ENCODE results near the gene SUMF1.

The SUMF1 gene

DNA sequence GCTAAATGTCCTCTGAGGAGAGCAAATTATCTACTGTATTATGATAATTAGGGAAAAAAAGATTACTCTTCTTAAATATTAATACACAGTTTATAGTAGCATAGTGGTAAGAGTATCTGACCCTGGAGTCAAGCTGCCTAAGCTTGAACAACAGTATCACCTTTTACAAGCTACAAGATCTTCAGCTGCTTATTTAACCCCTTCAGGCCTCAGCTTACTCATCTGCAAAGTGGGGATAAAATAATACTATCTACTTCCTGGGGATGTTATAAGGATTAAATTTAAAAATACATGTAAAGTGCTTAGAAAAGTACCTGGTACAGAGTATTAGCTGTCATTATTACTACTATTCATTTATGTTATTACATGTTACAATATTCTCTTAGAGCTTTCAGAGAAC is 42.0 kb downstream of the SUMF1 start:
- TF ChIP-seq SIN3A (IDR thresholded peaks at IDR 0.05; ENCODE audit: borderline replicate concordance, insufficient read depth, low read length): no peak
- TF ChIP-seq POLR2AphosphoS5 (IDR thresholded peaks at IDR 0.05; ENCODE audit: low read depth, low read length): no peak
- no peak for TF ChIP-seq FOXP2 (optimal IDR thresholded peaks at IDR 0.05; ENCODE audit: borderline replicate concordance, extremely low read depth, extremely low read length, insufficient read depth)
- TF ChIP-seq REST (IDR thresholded peaks at IDR 0.05; ENCODE audit: insufficient read depth in 1 of 2, low read depth in 2 of 2, low read length in 2 of 2): no peak
- no peak for TF ChIP-seq TAF1 (IDR thresholded peaks at IDR 0.05; ENCODE audit: borderline replicate concordance, insufficient read depth, low read length)

- no peak for TF ChIP-seq REST (IDR thresholded peaks at IDR 0.05; ENCODE audit: insufficient read depth in 1 of 2, low read depth in 2 of 2, low read length in 2 of 2)
- TF ChIP-seq FOXP2 (optimal IDR thresholded peaks at IDR 0.05; ENCODE audit: borderline replicate concordance, extremely low read depth, extremely low read length, insufficient read depth): no peak
- TF ChIP-seq SIN3A (IDR thresholded peaks at IDR 0.05; ENCODE audit: borderline replicate concordance, insufficient read depth, low read length): no peak
- TF ChIP-seq POLR2AphosphoS5 (IDR thresholded peaks at IDR 0.05; ENCODE audit: low read depth, low read length): no peak
- TF ChIP-seq TAF1 (IDR thresholded peaks at IDR 0.05; ENCODE audit: borderline replicate concordance, insufficient read depth, low read length): no peak
Measured at GRCh38 chr3:4421121-4421520, 45.9 kb downstream of the SUMF1 start.

DNA sequence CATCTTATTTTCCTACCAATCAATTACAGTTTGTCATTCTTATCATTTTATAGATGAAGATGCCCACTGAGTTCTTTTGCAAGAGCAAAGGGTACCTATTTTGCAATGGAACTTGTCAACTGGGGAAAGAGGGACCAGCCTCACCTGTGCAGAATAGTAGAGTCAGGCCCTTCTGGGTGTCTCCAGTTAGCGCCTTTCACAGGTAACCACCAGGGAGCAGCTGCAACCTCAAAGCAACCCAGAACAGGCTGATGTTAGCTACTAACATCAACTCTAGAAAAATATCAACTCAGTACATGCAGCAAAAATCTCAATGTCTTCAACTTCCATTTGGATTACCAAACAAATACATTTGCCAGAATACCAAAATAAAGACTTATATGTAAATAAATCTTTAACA is 47.1 kb downstream of the SUMF1 start:
- TF ChIP-seq SIN3A (IDR thresholded peaks at IDR 0.05; ENCODE audit: borderline replicate concordance, insufficient read depth, low read length) (no peak), REST (IDR thresholded peaks at IDR 0.05; ENCODE audit: insufficient read depth in 1 of 2, low read depth in 2 of 2, low read length in 2 of 2) (no peak), TAF1 (IDR thresholded peaks at IDR 0.05; ENCODE audit: borderline replicate concordance, insufficient read depth, low read length) (no peak), POLR2AphosphoS5 (IDR thresholded peaks at IDR 0.05; ENCODE audit: low read depth, low read length) (no peak), FOXP2 (optimal IDR thresholded peaks at IDR 0.05; ENCODE audit: borderline replicate concordance, extremely low read depth, extremely low read length, insufficient read depth) (no peak)

DNA sequence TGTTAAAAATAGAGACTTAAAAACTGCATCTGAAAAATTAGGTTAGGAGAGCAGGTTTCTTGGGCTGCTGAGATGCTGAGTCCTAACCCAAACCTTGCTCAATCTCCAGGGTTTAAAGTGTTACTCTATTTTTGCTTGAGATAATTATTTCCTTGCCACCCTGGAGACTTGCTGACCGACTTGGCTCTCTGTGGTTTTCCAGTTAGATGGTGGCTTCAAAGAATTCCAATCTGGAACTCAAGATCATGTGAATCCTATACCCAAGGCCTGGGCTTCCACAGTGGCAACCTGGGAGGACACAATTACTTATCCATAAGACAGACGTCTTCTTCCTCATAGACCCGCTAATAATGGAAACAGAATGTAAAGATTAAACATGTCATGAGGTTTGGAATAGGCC is 47.7 kb downstream of the SUMF1 start:
- TF ChIP-seq SIN3A (IDR thresholded peaks at IDR 0.05; ENCODE audit: borderline replicate concordance, insufficient read depth, low read length) (no peak), REST (IDR thresholded peaks at IDR 0.05; ENCODE audit: insufficient read depth in 1 of 2, low read depth in 2 of 2, low read length in 2 of 2) (no peak), TAF1 (IDR thresholded peaks at IDR 0.05; ENCODE audit: borderline replicate concordance, insufficient read depth, low read length) (no peak)

GRCh38 chr3:4418156-4418555 is 48.9 kb downstream of the SUMF1 start:
- no peak for TF ChIP-seq SIN3A (IDR thresholded peaks at IDR 0.05; ENCODE audit: borderline replicate concordance, insufficient read depth, low read length)

Data from PFSK-1 (cell line).